HepG2 (cell line): Measurements from ENCODE around the gene CCL27. TPM values are rescaled to one million over a fixed set of nuclear protein-coding genes. Genes with fewer than 3 reads are reported as not detected.

Source experiments
- BHLHE40 ChIP-seq: IDR thresholded peaks from 2 replicates; pipeline ENCODE4 v1.6.1; 2011; ENCODE audit warnings: low read length, improper control_type of control experiment
- GLMP ChIP-seq: sonication (generic); formaldehyde crosslinking; IDR thresholded peaks from 2 replicates; pipeline ENCODE4 v1.9.0; 2021; ENCODE audit warnings: missing genetic modification reagents, mild to moderate bottlenecking, borderline replicate concordance
- JUNB ChIP-seq: sonication (generic); formaldehyde crosslinking; IDR thresholded peaks from 2 replicates; pipeline ENCODE4 v1.8.0; 2022; ENCODE audit warnings: missing genetic modification reagents, mild to moderate bottlenecking, borderline replicate concordance
- KLF13 ChIP-seq: sonication (generic); formaldehyde crosslinking; IDR thresholded peaks from 2 replicates; pipeline ENCODE4 v1.4.0; 2020; ENCODE audit warnings: mild to moderate bottlenecking, missing genetic modification reagents
- MEF2D ChIP-seq: sonication (generic); formaldehyde crosslinking; IDR thresholded peaks from 2 replicates; pipeline ENCODE4 v1.5.1; 2020; ENCODE audit warnings: mild to moderate bottlenecking, missing genetic modification reagents
- MYPOP ChIP-seq: sonication (generic); formaldehyde crosslinking; IDR thresholded peaks from 2 replicates; pipeline ENCODE4 v1.8.1; 2023; ENCODE audit warnings: mild to moderate bottlenecking, moderate library complexity, missing genetic modification reagents
- REPIN1 ChIP-seq: sonication (generic); formaldehyde crosslinking; IDR thresholded peaks from 2 replicates; pipeline ENCODE4 v1.8.0; 2022; ENCODE audit warnings: missing genetic modification reagents, low read depth, mild to moderate bottlenecking, borderline replicate concordance
- STAG1 ChIP-seq: sonication (generic); formaldehyde crosslinking; IDR thresholded peaks from 2 replicates; pipeline ENCODE4 v1.4.0; 2020; ENCODE audit warnings: missing genetic modification reagents
- ZBTB43 ChIP-seq: sonication (generic); formaldehyde crosslinking; conservative IDR thresholded peaks from 2 replicates; pipeline ENCODE4 v1.4.0; 2020; ENCODE audit warnings: missing genetic modification reagents
- ZBTB7B ChIP-seq: sonication (generic); formaldehyde crosslinking; IDR thresholded peaks from 2 replicates; pipeline ENCODE4 v1.4.0; 2020; ENCODE audit warnings: missing genetic modification reagents
- ZFP36 ChIP-seq: fragments of 150-350 bp; IDR thresholded peaks from 2 replicates; pipeline ENCODE4 v1.6.1; 2018; ENCODE audit warnings: borderline replicate concordance, low read length, low read depth; ENCODE audit not compliant: partially characterized antibody
- ZMYM4 ChIP-seq: sonication (generic); formaldehyde crosslinking; IDR thresholded peaks from 2 replicates; pipeline ENCODE4 v1.8.1; 2023; ENCODE audit warnings: mild to moderate bottlenecking, missing genetic modification reagents
- ZNF280D ChIP-seq: sonication (generic); formaldehyde crosslinking; IDR thresholded peaks from 2 replicates; pipeline ENCODE4 v1.5.1; 2020; ENCODE audit warnings: mild to moderate bottlenecking, missing genetic modification reagents
- ZNF430 ChIP-seq: sonication (generic); formaldehyde crosslinking; IDR thresholded peaks from 2 replicates; pipeline ENCODE4 v1.9.0; 2021; ENCODE audit warnings: mild to moderate bottlenecking, missing genetic modification reagents
- ZNF724P ChIP-seq: sonication (generic); formaldehyde crosslinking; IDR thresholded peaks from 2 replicates; pipeline ENCODE4 v1.8.0; 2022; ENCODE audit warnings: missing genetic modification reagents, borderline replicate concordance
- polyA plus RNA-seq, 8 experiments: library from polyadenylated mRNA; depleted of rRNA in 3 of 8; stranded (reverse) in 7 of 8; unstranded in 1 of 8; fragments of >200 nt; fragmentation: Illumina TruSeq in 4 of 8; extraction: Trizol in 4 of 8; gene quantifications; 2 replicates each; pipeline versions ENCODE4 v1.2.1 to v1.2.3, GENCODE V29; 2011 to 2016; ENCODE audit warnings: low read depth in 4 of 8, missing spikeins in 1 of 8, mixed read lengths in 1 of 8; ENCODE audit not compliant: insufficient read depth in 1 of 8
- total RNA-seq, 5 experiments: library from RNA; depleted of rRNA; stranded (reverse); fragments of >200 nt; fragmentation: Illumina TruSeq; extraction: Trizol; gene quantifications; 2 replicates each; pipeline ENCODE4 v1.2.3, GENCODE V29; 2016; ENCODE audit warnings: low read depth in 1 of 5
- TF ChIP-seq, protein P1 (sequence below): IDR thresholded peaks from 2 replicates; pipeline ENCODE4 v1.6.1; 2016; ENCODE audit warnings: mild to moderate bottlenecking
- TF ChIP-seq, protein P2 (sequence below): sonication (generic); formaldehyde crosslinking; IDR thresholded peaks from 2 replicates; pipeline ENCODE4 v1.8.1; 2023; ENCODE audit warnings: missing genetic modification reagents, mild to moderate bottlenecking, borderline replicate concordance
- TF ChIP-seq, protein P3 (sequence below): sonication (generic); formaldehyde crosslinking; conservative IDR thresholded peaks from 2 replicates; pipeline ENCODE4 v1.5.0; 2020; ENCODE audit warnings: missing genetic modification reagents

CCL27 gene
- total and polyA plus RNA-seq, 2 of the 13 experiments (the other 11 are each of a cell fraction or from before 2014, with no cell fraction given): not detected

DNA sequence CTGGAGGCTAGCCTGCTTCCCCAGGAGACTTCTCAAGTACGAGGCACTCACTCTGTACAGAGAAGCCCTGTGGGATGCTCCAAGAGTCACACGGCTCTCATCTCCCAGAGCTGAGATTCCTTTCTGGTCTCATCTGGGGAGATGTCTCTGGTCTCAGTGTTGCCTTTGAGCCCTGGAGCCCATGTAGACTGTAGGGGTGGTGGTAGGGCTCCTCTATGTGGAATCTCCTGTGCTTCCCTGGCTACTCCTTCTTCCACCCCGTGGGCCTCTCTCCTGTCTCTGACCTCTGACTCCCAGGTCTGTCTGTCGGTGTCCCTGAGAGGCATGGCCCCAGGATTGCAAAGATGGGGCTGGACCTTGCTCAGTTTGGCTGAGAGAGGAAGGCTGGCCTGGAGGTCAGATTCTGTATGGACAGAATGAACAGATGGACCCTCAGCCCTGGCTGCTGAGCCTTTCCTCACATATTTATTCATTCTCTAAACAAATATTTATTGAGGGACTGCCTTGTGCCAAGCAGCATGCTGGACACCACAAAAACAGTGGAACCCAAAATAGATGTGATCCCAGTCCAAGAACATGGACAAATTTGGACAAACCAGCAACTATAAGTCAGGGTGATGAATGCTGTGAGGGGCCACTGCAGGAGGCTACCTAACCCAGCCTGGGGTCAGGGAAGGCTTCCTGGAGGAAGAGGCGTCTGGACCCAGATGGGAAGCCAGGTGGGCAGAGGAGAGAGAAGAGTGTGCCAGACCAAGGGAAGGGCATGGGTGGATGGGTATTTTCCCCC lies 26.1 kb upstream of the CCL27 start (continued):
- no peak for TF ChIP-seq MYPOP (CRISPR knock-in tag)
- TF ChIP-seq, protein P1, sequence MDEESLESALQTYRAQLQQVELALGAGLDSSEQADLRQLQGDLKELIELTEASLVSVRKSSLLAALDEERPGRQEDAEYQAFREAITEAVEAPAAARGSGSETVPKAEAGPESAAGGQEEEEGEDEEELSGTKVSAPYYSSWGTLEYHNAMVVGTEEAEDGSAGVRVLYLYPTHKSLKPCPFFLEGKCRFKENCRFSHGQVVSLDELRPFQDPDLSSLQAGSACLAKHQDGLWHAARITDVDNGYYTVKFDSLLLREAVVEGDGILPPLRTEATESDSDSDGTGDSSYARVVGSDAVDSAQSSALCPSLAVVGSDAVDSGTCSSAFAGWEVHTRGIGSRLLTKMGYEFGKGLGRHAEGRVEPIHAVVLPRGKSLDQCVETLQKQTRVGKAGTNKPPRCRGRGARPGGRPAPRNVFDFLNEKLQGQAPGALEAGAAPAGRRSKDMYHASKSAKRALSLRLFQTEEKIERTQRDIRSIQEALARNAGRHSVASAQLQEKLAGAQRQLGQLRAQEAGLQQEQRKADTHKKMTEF (CRISPR knock-in tag): peak; percentile 57
- TF ChIP-seq ZBTB7B: peak; percentile 48; the same call in 1 of the 2 replicates
- no peak for TF ChIP-seq ZNF280D
- no peak for TF ChIP-seq STAG1 (CRISPR knock-in tag)
- TF ChIP-seq MEF2D (CRISPR knock-in tag): peak; percentile 68; the same call in 1 of the 2 replicates
- TF ChIP-seq, protein P2, sequence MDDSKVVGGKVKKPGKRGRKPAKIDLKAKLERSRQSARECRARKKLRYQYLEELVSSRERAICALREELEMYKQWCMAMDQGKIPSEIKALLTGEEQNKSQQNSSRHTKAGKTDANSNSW (CRISPR knock-in tag): no peak
- TF ChIP-seq ZNF430 (CRISPR knock-in tag): no peak
- no peak for TF ChIP-seq ZBTB43
- 0 out of 2 replicates have a peak, but pooled peaks have one; percentile 55 for TF ChIP-seq REPIN1 (CRISPR knock-in tag)
- peak; percentile 47 for TF ChIP-seq ZMYM4 (CRISPR knock-in tag)
- TF ChIP-seq GLMP (CRISPR knock-in tag): no peak
- TF ChIP-seq ZFP36: peak; percentile 73
- peak; percentile 22; the same call in 1 of the 2 replicates for TF ChIP-seq BHLHE40
- TF ChIP-seq KLF13 (CRISPR knock-in tag): no peak
- TF ChIP-seq ZNF724P (CRISPR knock-in tag): 0 out of 2 replicates have a peak, but pooled peaks have one; percentile 19
- TF ChIP-seq JUNB: no peak
- TF ChIP-seq, protein P3, sequence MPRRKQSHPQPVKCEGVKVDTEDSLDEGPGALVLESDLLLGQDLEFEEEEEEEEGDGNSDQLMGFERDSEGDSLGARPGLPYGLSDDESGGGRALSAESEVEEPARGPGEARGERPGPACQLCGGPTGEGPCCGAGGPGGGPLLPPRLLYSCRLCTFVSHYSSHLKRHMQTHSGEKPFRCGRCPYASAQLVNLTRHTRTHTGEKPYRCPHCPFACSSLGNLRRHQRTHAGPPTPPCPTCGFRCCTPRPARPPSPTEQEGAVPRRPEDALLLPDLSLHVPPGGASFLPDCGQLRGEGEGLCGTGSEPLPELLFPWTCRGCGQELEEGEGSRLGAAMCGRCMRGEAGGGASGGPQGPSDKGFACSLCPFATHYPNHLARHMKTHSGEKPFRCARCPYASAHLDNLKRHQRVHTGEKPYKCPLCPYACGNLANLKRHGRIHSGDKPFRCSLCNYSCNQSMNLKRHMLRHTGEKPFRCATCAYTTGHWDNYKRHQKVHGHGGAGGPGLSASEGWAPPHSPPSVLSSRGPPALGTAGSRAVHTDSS (CRISPR knock-in tag): no peak
